ENCODE data around the gene LARGE1. TPM values are rescaled to one million over a fixed set of nuclear protein-coding genes. Genes with fewer than 3 reads are reported as not detected.

LARGE1 gene
- total and polyA plus RNA-seq, 2 of the 8 experiments (the other 6 are each of a cell fraction or from before 2014, with no cell fraction given) = 43.7 to 83.0 TPM

DNA sequence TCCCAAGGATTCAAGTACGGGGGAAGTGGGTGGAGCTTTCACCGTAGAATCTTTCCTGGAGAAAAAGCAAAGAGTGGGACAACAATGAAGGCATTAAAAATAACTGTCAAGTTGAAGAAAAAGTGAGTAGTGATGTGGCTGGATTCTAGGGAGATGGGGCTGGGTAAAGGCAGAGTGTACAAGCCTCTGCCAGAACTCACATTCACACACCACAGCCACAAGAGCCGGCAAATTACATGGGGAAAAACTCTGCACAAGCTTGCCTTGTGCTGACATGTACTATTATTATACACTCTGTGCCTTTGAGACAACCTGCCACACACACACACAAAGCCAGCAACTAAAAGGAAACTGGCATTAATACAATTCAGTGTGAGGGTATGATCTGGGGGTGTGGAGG is 182.6 kb downstream of the LARGE1 start (continued):
- TF ChIP-seq RXRA (IDR thresholded peaks at IDR 0.05; ENCODE audit: insufficient read depth, low read depth, low read length) (no peak), FOSL1 (IDR thresholded peaks at IDR 0.05; ENCODE audit: insufficient read depth, low read depth, low read length) (no peak), TAF7 (optimal IDR thresholded peaks at IDR 0.05; ENCODE audit: borderline replicate concordance, low read depth, low read length) (no peak)
- TF ChIP-seq, protein P1, sequence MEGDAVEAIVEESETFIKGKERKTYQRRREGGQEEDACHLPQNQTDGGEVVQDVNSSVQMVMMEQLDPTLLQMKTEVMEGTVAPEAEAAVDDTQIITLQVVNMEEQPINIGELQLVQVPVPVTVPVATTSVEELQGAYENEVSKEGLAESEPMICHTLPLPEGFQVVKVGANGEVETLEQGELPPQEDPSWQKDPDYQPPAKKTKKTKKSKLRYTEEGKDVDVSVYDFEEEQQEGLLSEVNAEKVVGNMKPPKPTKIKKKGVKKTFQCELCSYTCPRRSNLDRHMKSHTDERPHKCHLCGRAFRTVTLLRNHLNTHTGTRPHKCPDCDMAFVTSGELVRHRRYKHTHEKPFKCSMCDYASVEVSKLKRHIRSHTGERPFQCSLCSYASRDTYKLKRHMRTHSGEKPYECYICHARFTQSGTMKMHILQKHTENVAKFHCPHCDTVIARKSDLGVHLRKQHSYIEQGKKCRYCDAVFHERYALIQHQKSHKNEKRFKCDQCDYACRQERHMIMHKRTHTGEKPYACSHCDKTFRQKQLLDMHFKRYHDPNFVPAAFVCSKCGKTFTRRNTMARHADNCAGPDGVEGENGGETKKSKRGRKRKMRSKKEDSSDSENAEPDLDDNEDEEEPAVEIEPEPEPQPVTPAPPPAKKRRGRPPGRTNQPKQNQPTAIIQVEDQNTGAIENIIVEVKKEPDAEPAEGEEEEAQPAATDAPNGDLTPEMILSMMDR (IDR thresholded peaks at IDR 0.05; ENCODE audit: control extremely low read depth in 1 of 3, insufficient read depth in 1 of 3, low read depth in 1 of 3, low read length in 3 of 3) = no peak
- TF ChIP-seq, protein P2, sequence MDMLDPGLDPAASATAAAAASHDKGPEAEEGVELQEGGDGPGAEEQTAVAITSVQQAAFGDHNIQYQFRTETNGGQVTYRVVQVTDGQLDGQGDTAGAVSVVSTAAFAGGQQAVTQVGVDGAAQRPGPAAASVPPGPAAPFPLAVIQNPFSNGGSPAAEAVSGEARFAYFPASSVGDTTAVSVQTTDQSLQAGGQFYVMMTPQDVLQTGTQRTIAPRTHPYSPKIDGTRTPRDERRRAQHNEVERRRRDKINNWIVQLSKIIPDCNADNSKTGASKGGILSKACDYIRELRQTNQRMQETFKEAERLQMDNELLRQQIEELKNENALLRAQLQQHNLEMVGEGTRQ (IDR thresholded peaks at IDR 0.05; ENCODE audit: low read length) = no peak
